Stimulated activated CD4-positive, alpha-beta T cell treated with anti-CD3 and anti-CD28 coated beads, TNF-alpha, amount 100 ng/mL, for 4 hours (primary cell): Measurements from ENCODE around the gene SLC16A10.

Experiments used
- DNase-seq, 3 experiments: peaks; one replicate each; pipeline ENCODE4 v3.0.0-alpha.2; 2020; ENCODE audit warnings: low read depth in 3 of 3

The SLC16A10 gene

GRCh38 chr6:111258615-111259088, 171.3 kb downstream of the SLC16A10 start:
- no peak for DNase-seq

- peak; percentile 95 to 99 (median 96) for DNase-seq
Measured at GRCh38 chr6:111259089-111259831, 172.0 kb downstream of the SLC16A10 start.

DNA sequence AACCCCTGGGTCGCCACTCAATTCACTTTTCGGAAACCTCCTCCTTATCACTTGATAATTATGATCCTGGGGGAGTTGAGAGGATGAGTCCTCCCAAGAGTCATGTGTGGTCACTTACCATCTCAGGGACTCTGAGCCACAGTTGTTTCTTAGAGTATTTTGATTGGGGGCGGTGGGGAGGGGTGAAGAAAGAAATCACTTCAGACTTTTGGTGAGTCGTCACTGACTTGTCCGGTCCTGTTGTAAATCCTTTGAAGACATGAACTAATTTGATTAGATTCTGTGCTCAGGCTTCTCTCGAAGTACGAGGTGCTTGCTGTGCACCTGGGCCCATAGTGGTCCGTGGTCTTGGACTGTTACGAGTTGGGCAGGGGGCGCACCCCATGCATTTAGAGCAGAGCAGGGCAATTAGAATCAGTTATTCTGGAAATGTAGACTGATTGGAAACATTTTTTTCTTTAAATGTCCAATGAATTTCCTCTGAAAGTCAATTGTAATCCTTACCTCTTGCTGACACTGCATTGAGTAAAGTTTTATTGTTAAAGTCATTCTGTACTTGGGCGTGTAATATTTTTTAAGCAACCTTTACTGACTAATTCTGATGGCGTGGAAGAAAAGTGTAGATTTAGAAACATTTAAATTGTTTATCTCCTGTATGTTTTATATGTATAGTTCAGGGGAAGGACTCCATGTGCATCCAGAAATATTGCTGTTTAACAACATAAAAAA, 173.4 kb downstream of the SLC16A10 start:
- DNase-seq = no peak

GRCh38 chr6:111263837-111264236, 176.5 kb downstream of the SLC16A10 start:
- no peak for DNase-seq

DNA sequence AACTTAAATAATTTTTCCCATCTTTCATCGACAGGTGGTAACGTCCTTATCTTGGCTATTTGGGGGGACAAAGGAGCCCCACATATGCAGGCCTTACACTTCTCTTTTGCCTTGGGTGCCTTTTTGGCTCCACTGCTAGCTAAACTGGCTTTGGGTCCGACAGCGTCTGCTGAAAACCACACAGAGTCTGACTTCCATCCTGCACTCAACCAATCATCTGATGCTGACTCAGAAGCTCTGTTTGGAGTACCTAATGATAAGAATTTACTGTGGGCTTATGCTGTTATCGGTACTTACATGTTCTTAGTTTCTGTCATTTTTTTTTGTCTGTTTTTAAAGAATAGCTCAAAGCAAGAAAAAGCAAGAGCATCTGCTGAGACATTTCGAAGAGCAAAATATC, 178.5 kb downstream of the SLC16A10 start:
- DNase-seq = no peak

DNA sequence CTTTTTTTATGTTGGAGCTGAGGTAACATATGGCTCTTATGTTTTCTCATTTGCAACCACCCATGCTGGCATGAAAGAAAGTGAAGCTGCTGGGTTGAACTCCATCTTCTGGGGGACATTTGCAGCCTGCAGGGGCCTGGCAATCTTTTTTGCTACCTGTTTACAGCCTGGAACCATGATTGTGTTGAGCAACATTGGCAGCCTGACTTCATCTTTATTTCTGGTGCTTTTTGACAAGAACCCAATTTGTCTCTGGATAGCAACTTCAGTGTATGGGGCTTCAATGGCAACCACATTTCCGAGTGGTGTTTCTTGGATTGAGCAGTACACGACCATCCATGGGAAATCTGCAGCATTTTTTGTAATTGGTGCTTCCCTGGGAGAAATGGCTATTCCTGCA, 179.0 kb downstream of the SLC16A10 start:
- DNase-seq = no peak

DNA sequence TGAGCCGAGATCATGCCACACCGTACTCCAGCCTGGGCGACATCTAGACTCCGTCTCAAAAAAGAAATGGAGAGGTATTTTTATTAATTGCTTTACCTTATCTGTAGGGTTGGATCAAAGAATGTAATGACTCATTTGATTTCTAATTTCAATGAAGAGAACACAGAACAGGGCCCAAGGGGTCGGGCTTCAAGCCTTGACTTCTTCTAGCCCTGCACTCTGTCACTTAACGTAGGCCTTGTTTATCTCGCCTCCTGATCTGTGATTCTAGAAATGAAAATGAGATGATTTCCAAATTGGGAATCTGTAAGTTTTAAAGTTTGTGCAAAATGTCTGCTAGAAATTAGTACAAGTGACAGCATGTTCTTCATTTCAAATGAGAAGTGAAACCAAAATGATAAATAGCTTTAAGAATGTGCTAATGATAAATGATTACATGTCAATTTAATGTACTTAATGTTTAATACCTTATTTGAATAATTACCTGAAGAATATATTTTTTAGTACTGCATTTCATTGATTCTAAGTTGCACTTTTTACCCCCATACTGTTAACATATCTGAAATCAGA, 180.5 kb downstream of the SLC16A10 start:
- no peak for DNase-seq

DNA sequence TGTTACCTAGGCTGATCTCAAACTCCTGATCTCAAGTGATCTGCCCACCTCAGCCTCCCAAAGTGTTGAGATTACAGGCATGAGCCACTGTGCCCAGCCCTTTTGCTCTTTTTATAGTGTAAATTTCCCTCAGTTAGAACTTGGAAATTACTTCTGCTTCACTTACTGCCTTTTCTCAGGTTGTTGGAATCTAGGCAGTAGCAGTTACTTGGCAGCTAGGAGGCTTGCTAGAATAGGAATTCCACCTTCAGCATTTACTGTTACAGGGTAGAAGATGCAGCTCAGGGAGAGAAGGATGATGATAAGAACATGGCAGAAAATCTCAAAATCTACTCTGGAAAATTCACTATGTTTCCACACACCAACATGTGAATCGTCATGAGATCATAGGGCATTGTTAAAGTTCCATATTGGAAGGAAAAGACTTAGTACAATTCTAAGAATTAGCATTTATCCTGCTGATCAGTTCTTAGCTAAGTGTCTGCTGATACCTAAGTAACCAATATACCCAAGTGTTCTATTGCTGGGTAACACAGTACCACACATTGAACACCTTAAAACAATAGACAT, 182.2 kb downstream of the SLC16A10 start:
- DNase-seq = no peak

DNA sequence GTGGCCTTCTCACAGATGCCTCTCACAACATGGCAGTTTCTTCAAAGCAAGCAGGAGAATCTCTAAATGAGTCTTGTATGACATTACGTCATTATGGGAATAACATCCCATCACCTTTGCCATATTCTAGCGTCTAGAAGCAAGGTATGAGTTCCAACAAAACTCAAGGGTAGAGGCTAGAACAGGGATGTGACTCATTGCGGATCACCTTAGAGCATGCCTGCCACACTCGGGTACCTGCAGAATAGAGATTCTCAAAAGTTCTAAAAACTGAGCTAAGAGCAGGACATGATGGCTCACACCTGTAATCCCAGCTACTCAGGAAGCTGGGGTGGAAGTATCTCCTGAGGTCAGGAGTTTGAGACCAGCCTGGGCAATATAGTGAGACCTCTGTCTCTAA, 182.8 kb downstream of the SLC16A10 start:
- DNase-seq = no peak

DNA sequence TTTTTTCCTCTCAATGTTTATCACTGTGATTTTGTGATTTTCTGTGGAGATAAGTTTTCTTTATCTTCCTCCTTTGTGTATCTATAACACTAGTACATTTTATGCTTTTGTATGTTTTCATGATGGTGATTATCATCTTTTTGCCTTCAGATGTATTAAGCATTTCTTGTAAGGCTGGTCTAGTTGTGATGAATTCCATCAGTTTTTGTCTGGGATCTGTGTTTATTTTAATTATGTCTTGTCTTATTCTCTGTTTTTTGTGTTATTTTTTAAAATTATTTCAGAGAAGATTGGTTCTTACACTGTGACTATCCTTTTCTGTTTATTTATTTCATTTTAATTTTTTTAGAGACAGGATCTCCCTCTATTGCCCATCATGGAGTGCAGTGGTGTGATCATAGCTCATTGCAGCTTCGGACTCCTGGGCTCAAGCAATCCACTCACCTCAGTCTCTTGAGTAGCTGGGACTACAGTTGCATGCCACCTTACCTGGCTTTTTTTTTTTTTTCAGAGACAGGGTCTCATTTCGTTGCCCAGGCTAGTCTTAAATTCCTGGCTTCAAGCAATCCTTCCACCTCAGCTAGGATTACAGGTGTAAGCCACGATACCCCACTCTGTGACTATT, 187.4 kb downstream of the SLC16A10 start:
- no peak for DNase-seq

GRCh38 chr6:111276335-111276734, 189.0 kb downstream of the SLC16A10 start:
- DNase-seq = no peak

GRCh38 chr6:111276736-111277135, 189.4 kb downstream of the SLC16A10 start:
- DNase-seq = no peak

GRCh38 chr6:111277819-111278218, 190.5 kb downstream of the SLC16A10 start:
- no peak for DNase-seq

DNA sequence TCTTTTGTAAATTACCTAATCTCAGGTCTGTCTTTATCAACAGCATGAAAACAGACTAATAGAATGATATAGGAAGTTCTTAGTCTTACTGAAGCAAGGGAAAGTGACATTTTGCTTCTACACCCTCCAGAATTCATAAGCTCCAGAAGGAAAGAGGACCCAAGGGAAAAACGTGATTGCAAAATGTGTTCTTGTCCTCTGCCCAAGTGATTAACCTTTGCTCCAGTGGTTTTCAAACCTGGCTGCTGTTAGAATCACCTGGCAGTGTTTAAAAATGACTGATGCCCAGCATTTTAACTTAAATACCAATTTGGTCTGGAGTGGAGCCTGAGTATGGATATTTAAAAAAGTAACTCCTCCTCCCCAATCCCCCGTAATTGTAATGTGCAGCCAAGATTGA, 191.4 kb downstream of the SLC16A10 start:
- no peak for DNase-seq

DNA sequence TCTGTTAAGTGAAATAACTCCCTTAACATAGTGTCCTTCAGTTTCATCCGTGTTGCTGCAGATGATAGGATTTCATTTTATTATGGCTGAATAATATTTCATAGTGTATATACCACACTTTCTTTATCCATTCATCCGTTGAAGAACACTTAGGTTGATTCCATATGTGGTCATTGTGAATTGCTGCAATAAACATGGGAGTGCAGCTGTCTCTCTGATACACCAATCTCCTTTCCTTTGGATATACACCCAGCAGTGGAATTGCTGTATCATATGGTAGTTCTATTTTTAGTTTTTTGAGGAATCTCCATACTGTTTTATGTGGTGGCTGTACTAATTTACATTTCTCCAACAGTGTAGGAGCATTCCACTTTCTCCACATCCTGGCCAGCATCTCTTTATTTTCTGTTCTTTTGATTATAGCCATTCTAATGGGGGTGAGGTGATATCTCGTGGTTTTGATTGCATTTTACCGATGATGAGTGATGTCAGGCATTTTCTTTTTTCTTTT, 193.2 kb downstream of the SLC16A10 start:
- no peak for DNase-seq
